GM19463 (cell line): ENCODE measurements around the gene AACS.
A peak's percentile ranks its signal among the peaks of the same experiment; 100 is the strongest.
"Not testable (repeated sequence)": the region's sequence is repeated elsewhere in the genome, so short reads cannot be mapped to it uniquely, and the experiment has no call there.

Experiments
- ATAC-seq: cut with Tn5 transposase; IDR thresholded peaks from one replicate; pipeline ENCODE4 v1.9.1; 2021; ENCODE audit warnings: mild to moderate bottlenecking, moderate library complexity; ENCODE audit not compliant: unreplicated experiment

The AACS gene

GRCh38 chr12:125065021-125065918 lies at the start of gene AACS:
Gene AACS, plus strand, starts transcription at chr12:125065435. Its CDS starts 150 bp downstream, at chr12:125065585.
- ATAC-seq, result peak; percentile 88

- no peak for ATAC-seq
These were observed 49.4 kb upstream of the AACS start for GRCh38 chr12:125015680-125016310.

- ATAC-seq, result no peak
These were observed 47.4 kb upstream of the AACS start for GRCh38 chr12:125017801-125018200.

GRCh38 chr12:125018356-125018755 lies 46.9 kb upstream of the AACS start:
- no peak for ATAC-seq

GRCh38 chr12:125021096-125021495 lies 44.1 kb upstream of the AACS start:
- no peak for ATAC-seq

GRCh38 chr12:125021771-125022170 lies 43.5 kb upstream of the AACS start:
- no peak for ATAC-seq

GRCh38 chr12:125023065-125023464 lies 42.2 kb upstream of the AACS start:
- no peak for ATAC-seq

- no peak for ATAC-seq
These were observed 40.2 kb upstream of the AACS start for GRCh38 chr12:125024949-125025563.

- no peak for ATAC-seq
These were observed 39.5 kb upstream of the AACS start for GRCh38 chr12:125025606-125026235.

GRCh38 chr12:125028106-125028505 lies 37.1 kb upstream of the AACS start:
- no peak for ATAC-seq

GRCh38 chr12:125029761-125030358 lies 35.4 kb upstream of the AACS start:
- ATAC-seq, result no peak

GRCh38 chr12:125031471-125031870 lies 33.8 kb upstream of the AACS start:
- ATAC-seq, result not testable (repeated sequence)

GRCh38 chr12:125032466-125033152 lies 32.6 kb upstream of the AACS start:
- ATAC-seq, result no peak

GRCh38 chr12:125033288-125033687 lies 31.9 kb upstream of the AACS start:
- no peak for ATAC-seq

GRCh38 chr12:125038976-125039625 lies 26.1 kb upstream of the AACS start:
- ATAC-seq, result no peak

- ATAC-seq, result no peak
These were observed 16.2 kb upstream of the AACS start for GRCh38 chr12:125049093-125049458.

- ATAC-seq, result no peak
These were observed 14.8 kb upstream of the AACS start for GRCh38 chr12:125050446-125050845.

- no peak for ATAC-seq
These were observed 14.4 kb upstream of the AACS start for GRCh38 chr12:125050868-125051267.

GRCh38 chr12:125053821-125054220 lies 11.4 kb upstream of the AACS start:
- ATAC-seq, result no peak

GRCh38 chr12:125055591-125055990 lies 9.6 kb upstream of the AACS start:
- ATAC-seq, result no peak
